Nephron progenitor cell (in vitro differentiated cells): Measurements from ENCODE around the gene FOSB.

Source experiments
- DNase-seq: peaks from one replicate; pipeline ENCODE4 v3.0.0; 2021
- H3K27ac Mint-ChIP-seq: 2 replicates; pipeline ENCODE4 v1.8.0; 2021; ENCODE audit warnings: mild to moderate bottlenecking, moderate library complexity, mixed read lengths
- H3K27me3 Mint-ChIP-seq: 2 replicates; pipeline ENCODE4 v1.8.0; 2021; ENCODE audit warnings: mild to moderate bottlenecking, low read depth, mixed read lengths; ENCODE audit not compliant: poor library complexity
- H3K36me3 Mint-ChIP-seq: 2 replicates; pipeline ENCODE4 v1.8.0; 2021; ENCODE audit warnings: low read depth, mixed read lengths
- H3K4me1 Mint-ChIP-seq: 2 replicates; pipeline ENCODE4 v1.8.0; 2021; ENCODE audit warnings: mixed read lengths
- H3K4me3 Mint-ChIP-seq: 2 replicates; pipeline ENCODE4 v1.8.0; 2021; ENCODE audit warnings: mild to moderate bottlenecking, moderate library complexity, mixed read lengths
- H3K9me3 Mint-ChIP-seq: 2 replicates; pipeline ENCODE4 v1.8.0; 2021; ENCODE audit warnings: mild to moderate bottlenecking, moderate library complexity, mixed read lengths
- CTCF ChIP-seq: fragments of 200-600 bp; sonication (generic); IDR thresholded peaks from 2 replicates; pipeline ENCODE4 v1.5.0; 2021; ENCODE audit warnings: antibody characterized with exemption

Gene FOSB

GRCh38 chr19:45467456-45468158, at the start of gene FOSB:
TSS of gene FOSB (plus strand) at chr19:45467996. CDS start at chr19:45468587, 591 bp downstream.
- Mint-ChIP-seq H3K4me1 (peaks cover 47% of the 10 kb centered on the region), H3K4me3 (peak within 1 kb of the TSS; percentile 87), H3K27me3 (peaks cover 64% of the 10 kb centered on the region), H3K36me3 (no peaks in the 10 kb centered on the region), H3K27ac (peak within 1 kb of the TSS; percentile 99), H3K9me3 (no peaks in the 10 kb centered on the region)
- TF ChIP-seq CTCF = no peak
- peak; percentile 95 for DNase-seq

GRCh38 chr19:45418802-45419201, 49.0 kb upstream of the FOSB start:
- Mint-ChIP-seq H3K27me3 (no peaks in the 10 kb centered on the region), H3K27ac (no peak overlapping the region), H3K36me3 (peaks cover 44% of the 10 kb centered on the region), H3K9me3 (no peaks in the 10 kb centered on the region), H3K4me3 (no peak overlapping the region), H3K4me1 (peaks cover 25% of the 10 kb centered on the region)
- no peak for DNase-seq
- no peak for TF ChIP-seq CTCF

- Mint-ChIP-seq H3K36me3 (peaks cover 38% of the 10 kb centered on the region), H3K27me3 (no peaks in the 10 kb centered on the region), H3K4me3 (peak overlapping the region; percentile 15), H3K27ac (no peak overlapping the region), H3K4me1 (peaks cover 31% of the 10 kb centered on the region), H3K9me3 (no peaks in the 10 kb centered on the region)
- no peak for TF ChIP-seq CTCF
- DNase-seq = no peak
Measured at GRCh38 chr19:45419396-45419795, 48.4 kb upstream of the FOSB start.

DNA sequence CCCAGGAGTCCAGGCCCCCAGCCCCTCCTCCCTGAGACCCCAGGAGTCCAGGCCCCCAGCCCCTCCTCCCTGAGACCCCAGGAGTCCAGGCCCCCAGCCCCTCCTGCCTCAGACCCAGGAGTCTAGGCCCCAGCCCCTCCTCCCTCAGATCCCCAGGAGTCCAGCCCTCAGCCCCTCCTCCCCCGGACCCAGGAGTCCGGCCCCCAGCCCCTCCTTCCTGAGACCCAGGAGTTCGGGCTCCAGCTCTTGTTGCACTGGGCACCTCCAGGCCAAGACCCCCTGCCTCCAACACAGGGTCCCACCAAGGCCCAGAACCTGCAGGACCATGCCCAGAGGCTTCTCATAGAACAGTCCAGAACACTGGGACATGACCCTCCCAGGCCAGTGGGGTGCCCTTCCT, 47.9 kb upstream of the FOSB start:
- peaks cover 34% of the 10 kb centered on the region for H3K36me3 Mint-ChIP-seq

DNA sequence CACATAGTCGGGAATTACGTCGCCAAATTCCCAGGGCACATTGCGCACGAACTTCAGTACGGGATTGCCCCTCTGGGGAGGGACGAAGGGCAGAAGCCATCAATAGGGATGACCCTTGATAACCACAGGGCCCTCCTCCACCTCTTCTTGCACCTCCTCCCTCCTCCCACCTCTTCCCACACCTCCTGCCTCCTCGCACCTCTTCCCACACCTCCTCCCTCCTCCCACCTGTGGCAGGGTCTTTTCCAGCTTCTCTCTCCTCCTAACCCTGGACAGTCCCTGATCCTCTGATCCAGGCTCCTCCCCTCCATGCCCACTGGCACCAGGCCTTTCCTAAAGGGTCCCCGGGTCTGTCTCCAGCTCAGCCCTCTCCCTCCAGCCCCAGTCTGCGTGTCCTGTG, 47.4 kb upstream of the FOSB start:
- no peak overlapping the region for H3K4me3 Mint-ChIP-seq
- no peaks in the 10 kb centered on the region for H3K27me3 Mint-ChIP-seq
- peaks cover 34% of the 10 kb centered on the region for H3K36me3 Mint-ChIP-seq
- H3K4me1 Mint-ChIP-seq = peaks cover 37% of the 10 kb centered on the region
- H3K27ac Mint-ChIP-seq = peak overlapping the region; percentile 93
- no peak for DNase-seq
- no peaks in the 10 kb centered on the region for H3K9me3 Mint-ChIP-seq
- no peak for TF ChIP-seq CTCF

More for the DNA sequence above, 47.9 kb upstream of the FOSB start:
- Mint-ChIP-seq H3K9me3 (no peaks in the 10 kb centered on the region), H3K4me3 (no peak overlapping the region), H3K4me1 (peaks cover 36% of the 10 kb centered on the region), H3K27ac (no peak overlapping the region), H3K27me3 (no peaks in the 10 kb centered on the region)
- TF ChIP-seq CTCF = no peak
- no peak for DNase-seq

DNA sequence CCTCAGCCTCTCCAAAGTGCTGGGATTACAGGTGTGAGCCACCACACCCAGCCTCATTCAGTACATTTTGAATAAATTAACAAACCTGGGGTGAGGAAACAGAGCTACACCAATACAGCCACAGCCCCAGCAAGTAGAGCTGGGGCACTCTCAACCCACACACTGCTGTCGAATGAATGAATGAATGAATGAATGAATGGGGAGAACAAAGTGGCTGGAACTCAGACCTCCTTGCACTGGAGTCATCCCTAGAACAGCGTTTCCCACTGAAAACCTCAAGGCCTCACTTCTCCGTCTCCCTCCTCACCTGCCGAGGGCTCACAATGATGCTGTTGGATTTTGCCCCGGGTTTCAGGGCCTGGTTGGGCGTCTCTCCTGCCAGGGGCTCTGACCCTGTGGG, 46.9 kb upstream of the FOSB start:
- no peak for DNase-seq
- no peak for TF ChIP-seq CTCF
- no peak overlapping the region for H3K4me3 Mint-ChIP-seq
- peaks cover 29% of the 10 kb centered on the region for H3K36me3 Mint-ChIP-seq
- H3K27ac Mint-ChIP-seq = peak overlapping the region; percentile 93
- no peaks in the 10 kb centered on the region for H3K27me3 Mint-ChIP-seq
- peaks cover 42% of the 10 kb centered on the region for H3K4me1 Mint-ChIP-seq
- no peaks in the 10 kb centered on the region for H3K9me3 Mint-ChIP-seq
